ENCODE data around the gene FGF3. TPM values are rescaled to one million over a fixed set of nuclear protein-coding genes. Genes with fewer than 3 reads are reported as not detected.

Gene FGF3
- total RNA-seq, 1 donor from 2014 or later = not detected

GRCh38 chr11:69811431-69811830 is 7.8 kb downstream of the FGF3 start:
- ATAC-seq (ENCODE audit: poor library complexity) = no peak
- intact Hi-C loops (cut with DNase I) = no loop called here
- no peak for DNase-seq

GRCh38 chr11:69810289-69811118 is 8.7 kb downstream of the FGF3 start:
- no peak for DNase-seq
- intact Hi-C loops (cut with DNase I) = no loop called here
- peak; percentile 48 for ATAC-seq (ENCODE audit: poor library complexity)

GRCh38 chr11:69808667-69809086 is 10.5 kb downstream of the FGF3 start:
- ATAC-seq (ENCODE audit: poor library complexity) (no peak), DNase-seq (no peak)
- intact Hi-C loops (cut with DNase I) = no loop called here

- DNase-seq = no peak
- intact Hi-C loops (cut with DNase I) = no loop called here
- no peak for ATAC-seq (ENCODE audit: poor library complexity)
These were observed 12.0 kb downstream of the FGF3 start for GRCh38 chr11:69807106-69807815.

GRCh38 chr11:69804769-69805508 is 14.3 kb downstream of the FGF3 start:
- ATAC-seq (ENCODE audit: poor library complexity) (peak; percentile 90), DNase-seq (peak; percentile 58)
- intact Hi-C loops (cut with DNase I) = no loop called here

- DNase-seq (no peak), ATAC-seq (ENCODE audit: poor library complexity) (no peak)
- intact Hi-C loops (cut with DNase I) = no loop called here
These were observed 15.5 kb downstream of the FGF3 start for GRCh38 chr11:69803604-69804218.

GRCh38 chr11:69803022-69803421 is 16.2 kb downstream of the FGF3 start:
- intact Hi-C loops (cut with DNase I) = no loop called here
- ATAC-seq (ENCODE audit: poor library complexity) = no peak

GRCh38 chr11:69802590-69802989 is 16.6 kb downstream of the FGF3 start:
- DNase-seq (no peak), ATAC-seq (ENCODE audit: poor library complexity) (no peak)
- intact Hi-C loops (cut with DNase I) = no loop called here

More at GRCh38 chr11:69803022-69803421, 16.2 kb downstream of the FGF3 start:
- DNase-seq = no peak

- DNase-seq (no peak), ATAC-seq (ENCODE audit: poor library complexity) (no peak)
- intact Hi-C loops (cut with DNase I) = no loop called here
These were observed 17.5 kb downstream of the FGF3 start for GRCh38 chr11:69801513-69802335.

GRCh38 chr11:69800278-69800677 is 18.9 kb downstream of the FGF3 start:
- DNase-seq = no peak
- no peak for ATAC-seq (ENCODE audit: poor library complexity)
- intact Hi-C loops (cut with DNase I) = no loop called here

GRCh38 chr11:69799582-69799981 is 19.6 kb downstream of the FGF3 start:
- intact Hi-C loops (cut with DNase I) = no loop called here
- ATAC-seq (ENCODE audit: poor library complexity) = no peak
- no peak for DNase-seq

- intact Hi-C loops (cut with DNase I) = no loop called here
- ATAC-seq (ENCODE audit: poor library complexity) = no peak
- DNase-seq = no peak
These were observed 20.1 kb downstream of the FGF3 start for GRCh38 chr11:69799097-69799496.

- intact Hi-C loops (cut with DNase I) = no loop called here
- ATAC-seq (ENCODE audit: poor library complexity) (no peak), DNase-seq (no peak)
These were observed 21.3 kb downstream of the FGF3 start for GRCh38 chr11:69797737-69798528.

- intact Hi-C loops (cut with DNase I) = no loop called here
- DNase-seq (no peak), ATAC-seq (ENCODE audit: poor library complexity) (no peak)
These were observed 22.1 kb downstream of the FGF3 start for GRCh38 chr11:69797156-69797555.

GRCh38 chr11:69796063-69796462 is 23.2 kb downstream of the FGF3 start:
- peak; percentile 54 for ATAC-seq (ENCODE audit: poor library complexity)
- intact Hi-C loops (cut with DNase I) = no loop called here
- no peak for DNase-seq

- ATAC-seq (ENCODE audit: poor library complexity) (peak; percentile 15), DNase-seq (no peak)
- intact Hi-C loops (cut with DNase I) = no loop called here
These were observed 27.7 kb downstream of the FGF3 start for GRCh38 chr11:69791276-69792180.
